SK-N-SH (cell line): ENCODE measurements around the gene DPH6.

Experiments used
- EP300 ChIP-seq, 2 experiments: IDR thresholded peaks; 2 replicates each; pipeline versions ENCODE4 v1.4.0 to v1.6.1; 2012; ENCODE audit warnings: borderline replicate concordance in 1 of 2, low read depth in 1 of 2, low read length in 1 of 2
- FOXJ3 ChIP-seq: sonication (generic); formaldehyde crosslinking; IDR thresholded peaks from 2 replicates; pipeline ENCODE4 v1.5.1; 2020; ENCODE audit warnings: mild to moderate bottlenecking, missing genetic modification reagents
- MEF2A ChIP-seq: IDR thresholded peaks from 2 replicates; pipeline ENCODE4 v1.4.0; 2012; ENCODE audit warnings: low read depth, borderline replicate concordance
- MXI1 ChIP-seq: IDR thresholded peaks from 2 replicates; pipeline ENCODE4 v1.6.1; 2012; ENCODE audit warnings: mild to moderate bottlenecking, low read depth, low read length, improper control_type of control experiment
- POLR2AphosphoS5 ChIP-seq: IDR thresholded peaks from 2 replicates; pipeline ENCODE4 v1.6.1; 2012; ENCODE audit warnings: low read depth, low read length
- RAD21 ChIP-seq: IDR thresholded peaks from 2 replicates; pipeline ENCODE4 v1.6.1; 2012; ENCODE audit warnings: mild to moderate bottlenecking, low read length
- SIN3A ChIP-seq: IDR thresholded peaks from 2 replicates; pipeline ENCODE4 v1.6.1; 2012; ENCODE audit warnings: low read depth, mild to moderate bottlenecking, low read length, moderate library complexity, borderline replicate concordance
- TF ChIP-seq, protein P1 (sequence below): fragments of 200-600 bp; sonication (generic); IDR thresholded peaks from 2 replicates; pipeline ENCODE4 v1.6.1; 2017; ENCODE audit warnings: antibody characterized with exemption, mild to moderate bottlenecking, moderate library complexity
- TF ChIP-seq, protein P2 (sequence below): fragments of 150-350 bp; IDR thresholded peaks from 2 replicates; pipeline ENCODE4 v1.6.1; 2016; ENCODE audit warnings: mild to moderate bottlenecking, low read depth, low read length
- TF ChIP-seq, protein P3 (sequence below): IDR thresholded peaks from 2 replicates; pipeline ENCODE4; 2012
- TF ChIP-seq, protein P4 (sequence below): IDR thresholded peaks from 2 replicates; pipeline ENCODE4 v1.6.1; 2012; ENCODE audit warnings: mild to moderate bottlenecking, low read depth, low read length, moderate library complexity

DNA sequence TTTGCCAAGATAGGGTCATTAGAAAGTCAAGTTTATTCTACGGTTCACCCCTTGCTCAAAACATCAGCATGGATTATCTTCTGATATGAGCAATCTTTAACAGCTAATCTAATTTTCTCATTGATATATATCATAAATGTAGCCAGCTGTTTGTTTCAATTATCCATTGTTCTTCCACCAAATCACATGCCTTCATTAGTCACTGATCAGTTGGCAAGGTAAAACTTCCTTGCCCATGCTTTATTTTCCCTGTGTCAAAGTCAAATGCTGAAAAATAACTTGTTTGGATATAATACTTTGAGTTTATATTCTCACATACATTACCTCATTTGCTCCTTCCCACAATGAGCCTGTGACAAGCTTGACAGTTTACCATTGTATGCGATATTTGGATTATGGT is 60.6 kb downstream of the DPH6 start:
- no peak for TF ChIP-seq EP300 (IDR thresholded peaks at IDR 0.05; ENCODE audit: borderline replicate concordance in 1 of 2, low read depth in 1 of 2, low read length in 1 of 2)
- TF ChIP-seq, protein P1, sequence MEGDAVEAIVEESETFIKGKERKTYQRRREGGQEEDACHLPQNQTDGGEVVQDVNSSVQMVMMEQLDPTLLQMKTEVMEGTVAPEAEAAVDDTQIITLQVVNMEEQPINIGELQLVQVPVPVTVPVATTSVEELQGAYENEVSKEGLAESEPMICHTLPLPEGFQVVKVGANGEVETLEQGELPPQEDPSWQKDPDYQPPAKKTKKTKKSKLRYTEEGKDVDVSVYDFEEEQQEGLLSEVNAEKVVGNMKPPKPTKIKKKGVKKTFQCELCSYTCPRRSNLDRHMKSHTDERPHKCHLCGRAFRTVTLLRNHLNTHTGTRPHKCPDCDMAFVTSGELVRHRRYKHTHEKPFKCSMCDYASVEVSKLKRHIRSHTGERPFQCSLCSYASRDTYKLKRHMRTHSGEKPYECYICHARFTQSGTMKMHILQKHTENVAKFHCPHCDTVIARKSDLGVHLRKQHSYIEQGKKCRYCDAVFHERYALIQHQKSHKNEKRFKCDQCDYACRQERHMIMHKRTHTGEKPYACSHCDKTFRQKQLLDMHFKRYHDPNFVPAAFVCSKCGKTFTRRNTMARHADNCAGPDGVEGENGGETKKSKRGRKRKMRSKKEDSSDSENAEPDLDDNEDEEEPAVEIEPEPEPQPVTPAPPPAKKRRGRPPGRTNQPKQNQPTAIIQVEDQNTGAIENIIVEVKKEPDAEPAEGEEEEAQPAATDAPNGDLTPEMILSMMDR = no peak
- no peak for TF ChIP-seq MXI1
- TF ChIP-seq MEF2A = no peak
- TF ChIP-seq, protein P2, sequence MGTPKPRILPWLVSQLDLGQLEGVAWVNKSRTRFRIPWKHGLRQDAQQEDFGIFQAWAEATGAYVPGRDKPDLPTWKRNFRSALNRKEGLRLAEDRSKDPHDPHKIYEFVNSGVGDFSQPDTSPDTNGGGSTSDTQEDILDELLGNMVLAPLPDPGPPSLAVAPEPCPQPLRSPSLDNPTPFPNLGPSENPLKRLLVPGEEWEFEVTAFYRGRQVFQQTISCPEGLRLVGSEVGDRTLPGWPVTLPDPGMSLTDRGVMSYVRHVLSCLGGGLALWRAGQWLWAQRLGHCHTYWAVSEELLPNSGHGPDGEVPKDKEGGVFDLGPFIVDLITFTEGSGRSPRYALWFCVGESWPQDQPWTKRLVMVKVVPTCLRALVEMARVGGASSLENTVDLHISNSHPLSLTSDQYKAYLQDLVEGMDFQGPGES = no peak
- no peak for TF ChIP-seq POLR2AphosphoS5
- no peak for TF ChIP-seq SIN3A
- TF ChIP-seq, protein P3, sequence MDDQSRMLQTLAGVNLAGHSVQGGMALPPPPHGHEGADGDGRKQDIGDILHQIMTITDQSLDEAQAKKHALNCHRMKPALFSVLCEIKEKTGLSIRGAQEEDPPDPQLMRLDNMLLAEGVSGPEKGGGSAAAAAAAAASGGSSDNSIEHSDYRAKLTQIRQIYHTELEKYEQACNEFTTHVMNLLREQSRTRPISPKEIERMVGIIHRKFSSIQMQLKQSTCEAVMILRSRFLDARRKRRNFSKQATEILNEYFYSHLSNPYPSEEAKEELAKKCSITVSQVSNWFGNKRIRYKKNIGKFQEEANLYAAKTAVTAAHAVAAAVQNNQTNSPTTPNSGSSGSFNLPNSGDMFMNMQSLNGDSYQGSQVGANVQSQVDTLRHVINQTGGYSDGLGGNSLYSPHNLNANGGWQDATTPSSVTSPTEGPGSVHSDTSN = no peak
- TF ChIP-seq, protein P4, sequence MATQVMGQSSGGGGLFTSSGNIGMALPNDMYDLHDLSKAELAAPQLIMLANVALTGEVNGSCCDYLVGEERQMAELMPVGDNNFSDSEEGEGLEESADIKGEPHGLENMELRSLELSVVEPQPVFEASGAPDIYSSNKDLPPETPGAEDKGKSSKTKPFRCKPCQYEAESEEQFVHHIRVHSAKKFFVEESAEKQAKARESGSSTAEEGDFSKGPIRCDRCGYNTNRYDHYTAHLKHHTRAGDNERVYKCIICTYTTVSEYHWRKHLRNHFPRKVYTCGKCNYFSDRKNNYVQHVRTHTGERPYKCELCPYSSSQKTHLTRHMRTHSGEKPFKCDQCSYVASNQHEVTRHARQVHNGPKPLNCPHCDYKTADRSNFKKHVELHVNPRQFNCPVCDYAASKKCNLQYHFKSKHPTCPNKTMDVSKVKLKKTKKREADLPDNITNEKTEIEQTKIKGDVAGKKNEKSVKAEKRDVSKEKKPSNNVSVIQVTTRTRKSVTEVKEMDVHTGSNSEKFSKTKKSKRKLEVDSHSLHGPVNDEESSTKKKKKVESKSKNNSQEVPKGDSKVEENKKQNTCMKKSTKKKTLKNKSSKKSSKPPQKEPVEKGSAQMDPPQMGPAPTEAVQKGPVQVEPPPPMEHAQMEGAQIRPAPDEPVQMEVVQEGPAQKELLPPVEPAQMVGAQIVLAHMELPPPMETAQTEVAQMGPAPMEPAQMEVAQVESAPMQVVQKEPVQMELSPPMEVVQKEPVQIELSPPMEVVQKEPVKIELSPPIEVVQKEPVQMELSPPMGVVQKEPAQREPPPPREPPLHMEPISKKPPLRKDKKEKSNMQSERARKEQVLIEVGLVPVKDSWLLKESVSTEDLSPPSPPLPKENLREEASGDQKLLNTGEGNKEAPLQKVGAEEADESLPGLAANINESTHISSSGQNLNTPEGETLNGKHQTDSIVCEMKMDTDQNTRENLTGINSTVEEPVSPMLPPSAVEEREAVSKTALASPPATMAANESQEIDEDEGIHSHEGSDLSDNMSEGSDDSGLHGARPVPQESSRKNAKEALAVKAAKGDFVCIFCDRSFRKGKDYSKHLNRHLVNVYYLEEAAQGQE = no peak
- TF ChIP-seq FOXJ3 = no peak
- TF ChIP-seq RAD21 = no peak
